8988T (cell line): Measurements from ENCODE around the gene NENF.
"Not testable (repeated sequence)": the region's sequence is repeated elsewhere in the genome, so short reads cannot be mapped to it uniquely, and the experiment has no call there.

Source experiments
- DNase-seq: peaks from one replicate; pipeline ENCODE4 v3.0.0; 2011

NENF gene

DNA sequence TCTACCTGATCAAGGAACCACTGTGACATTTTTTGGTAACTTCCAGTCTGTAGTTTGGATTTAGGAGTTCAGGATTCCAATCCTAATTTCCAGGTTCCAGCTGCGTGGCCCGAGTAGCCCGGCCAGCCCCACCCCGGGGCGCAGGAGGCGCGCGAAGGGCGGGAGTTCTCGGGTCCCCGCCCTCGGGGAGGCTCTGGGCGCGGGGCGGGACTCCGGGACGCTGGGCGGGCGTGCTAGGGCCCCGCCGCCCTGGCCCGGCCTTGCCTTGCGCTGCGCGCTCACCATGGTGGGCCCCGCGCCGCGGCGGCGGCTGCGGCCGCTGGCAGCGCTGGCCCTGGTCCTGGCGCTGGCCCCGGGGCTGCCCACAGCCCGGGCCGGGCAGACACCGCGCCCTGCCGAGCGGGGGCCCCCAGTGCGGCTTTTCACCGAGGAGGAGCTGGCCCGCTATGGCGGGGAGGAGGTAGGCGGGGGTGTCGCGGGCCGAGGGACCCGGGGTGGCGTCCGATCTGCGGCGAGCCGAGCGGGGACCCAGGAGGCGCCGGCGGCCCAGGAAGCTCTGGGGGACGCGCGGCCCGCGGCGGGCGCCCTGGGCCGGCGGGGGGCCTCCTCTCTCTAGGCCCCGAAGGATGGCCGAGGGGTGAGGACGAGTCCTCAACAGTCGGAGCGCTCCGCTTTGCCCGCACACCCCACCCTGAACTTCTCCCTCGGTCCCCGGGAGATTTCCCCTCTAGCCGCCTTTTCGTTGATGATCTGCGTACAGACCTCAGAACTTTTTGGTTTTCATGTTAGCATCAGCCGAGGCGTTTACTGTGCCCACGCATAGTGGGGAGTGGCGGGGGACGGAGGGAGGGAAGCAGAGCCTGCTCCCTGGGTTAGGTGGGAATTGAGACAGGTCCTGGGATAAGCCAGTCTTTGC, at the start of gene NENF:
Gene NENF (plus strand): TSS at position 260 of the 916 bp plus-strand sequence. CDS start 24 bp downstream, at position 284.
- DNase-seq = peak; percentile 95

DNA sequence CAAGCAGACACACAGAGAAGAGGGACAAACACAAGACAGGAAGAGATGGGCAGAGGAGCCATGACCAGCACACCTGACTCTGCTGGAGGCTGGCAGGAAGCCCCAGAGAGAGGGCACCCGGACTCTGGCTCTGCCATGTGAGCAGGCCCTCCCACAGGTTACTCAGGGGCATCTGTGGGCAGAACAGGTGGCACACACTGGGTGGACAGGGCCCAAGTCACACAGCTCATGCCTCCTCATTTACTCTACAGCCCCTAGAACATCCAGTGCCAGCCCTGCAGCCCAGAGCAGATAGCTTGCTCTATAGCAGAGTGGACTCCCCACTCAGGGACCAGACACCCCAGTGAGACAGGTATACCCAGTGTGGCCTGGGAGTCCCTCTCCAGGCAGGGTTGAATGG, 46.7 kb upstream of the NENF start:
- no peak for DNase-seq

DNA sequence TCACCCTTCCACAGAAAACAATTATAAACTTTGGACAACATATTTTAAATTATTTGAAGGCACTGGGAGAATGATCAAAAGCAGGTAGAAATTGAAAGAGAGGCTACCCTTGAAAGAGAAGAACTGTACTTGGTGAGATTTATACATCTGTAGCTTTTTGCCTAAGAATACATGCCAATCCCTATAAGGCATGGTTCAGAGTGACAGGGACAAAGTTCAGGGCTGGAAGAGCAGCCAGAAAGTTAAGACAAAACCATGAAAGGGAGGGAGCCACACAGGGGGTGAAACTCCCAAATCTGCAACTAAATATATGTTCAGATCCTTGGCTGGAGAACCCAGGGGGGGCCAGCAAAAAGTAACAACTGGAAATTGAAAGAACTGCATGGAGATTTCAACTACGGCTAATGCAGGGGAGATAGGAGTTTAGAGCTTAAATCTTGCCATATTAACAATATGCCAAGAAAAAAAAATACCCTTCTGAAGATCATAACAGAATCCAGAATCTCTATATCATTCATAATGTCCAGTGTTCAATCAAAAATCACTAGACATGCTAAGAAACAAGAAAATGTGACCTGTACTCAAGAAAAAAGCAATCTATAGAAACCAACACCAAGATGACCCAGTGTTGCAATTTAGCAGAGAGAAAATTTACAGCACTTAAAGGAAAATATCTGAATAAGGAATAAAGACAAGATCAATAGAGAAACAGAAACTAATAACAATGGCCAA, 43.6 kb upstream of the NENF start:
- DNase-seq = no peak

DNA sequence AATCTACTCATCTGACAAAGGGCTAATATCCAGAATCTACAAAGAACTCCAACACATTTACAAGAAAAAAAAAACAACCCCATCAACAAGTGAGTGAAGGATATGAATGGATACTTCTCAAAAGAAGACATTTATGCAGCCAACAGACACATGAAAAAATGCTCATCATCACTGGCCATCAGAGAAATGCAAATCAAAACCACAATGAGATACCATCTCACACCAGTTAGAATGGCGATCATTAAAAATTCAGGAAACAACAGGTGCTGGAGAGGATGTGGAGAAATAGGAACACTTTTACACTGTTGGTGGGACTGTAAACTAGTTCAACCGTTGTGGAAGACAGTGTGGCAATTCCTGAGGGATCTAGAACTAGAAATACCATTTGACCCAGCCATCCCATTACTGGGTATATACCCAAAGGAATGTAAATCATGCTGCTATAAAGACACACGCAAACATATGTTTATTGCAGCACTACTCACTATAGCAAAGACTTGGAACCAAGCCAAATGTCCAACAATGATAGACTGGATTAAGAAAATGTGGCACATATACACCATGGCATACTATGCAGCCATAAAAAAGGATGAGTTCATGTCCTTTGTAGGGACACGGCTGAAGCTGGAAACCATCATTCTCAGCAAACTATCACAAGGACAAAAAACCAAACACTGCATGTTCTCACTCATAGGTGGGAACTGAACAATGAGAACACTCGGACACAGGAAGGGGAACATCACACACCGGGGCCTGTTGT, 36.9 kb upstream of the NENF start:
- not testable (repeated sequence) for DNase-seq

DNA sequence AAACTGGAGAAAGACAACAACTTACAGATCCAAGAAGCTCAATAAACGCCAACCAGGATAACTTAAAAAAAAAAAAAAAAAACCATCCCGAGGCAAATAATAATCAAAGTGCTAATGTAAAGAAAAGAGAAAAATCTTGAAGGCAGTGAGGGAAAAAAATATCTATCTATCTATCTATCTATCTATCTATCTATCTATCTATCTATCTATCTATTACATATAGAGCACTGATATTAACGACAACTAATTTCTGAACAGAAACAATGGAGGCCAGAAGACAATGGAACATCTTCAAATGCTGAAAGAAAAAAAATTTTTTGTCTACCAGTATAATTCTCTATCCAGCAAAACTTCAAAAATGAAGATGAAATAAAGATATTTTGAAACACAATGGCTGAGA, 36.1 kb upstream of the NENF start:
- no peak for DNase-seq

DNA sequence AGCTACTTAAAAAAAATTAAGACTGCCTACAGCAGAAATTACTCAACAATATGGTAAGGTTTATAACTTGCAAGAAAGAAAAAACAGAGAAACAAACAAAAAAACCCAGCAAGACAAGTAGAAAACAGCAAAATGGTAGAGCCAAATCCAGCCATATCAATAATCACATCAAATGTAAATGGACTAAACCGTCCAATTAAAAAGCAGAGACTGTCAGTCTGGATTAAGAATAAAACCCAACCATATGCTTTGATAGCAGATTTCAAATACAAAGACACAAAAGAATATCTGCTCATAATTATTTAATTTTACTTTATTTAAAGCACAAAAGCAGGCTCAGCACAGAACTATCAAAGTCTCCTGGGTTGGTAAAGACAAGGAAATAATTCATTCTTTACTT, 35.5 kb upstream of the NENF start:
- DNase-seq = no peak

DNA sequence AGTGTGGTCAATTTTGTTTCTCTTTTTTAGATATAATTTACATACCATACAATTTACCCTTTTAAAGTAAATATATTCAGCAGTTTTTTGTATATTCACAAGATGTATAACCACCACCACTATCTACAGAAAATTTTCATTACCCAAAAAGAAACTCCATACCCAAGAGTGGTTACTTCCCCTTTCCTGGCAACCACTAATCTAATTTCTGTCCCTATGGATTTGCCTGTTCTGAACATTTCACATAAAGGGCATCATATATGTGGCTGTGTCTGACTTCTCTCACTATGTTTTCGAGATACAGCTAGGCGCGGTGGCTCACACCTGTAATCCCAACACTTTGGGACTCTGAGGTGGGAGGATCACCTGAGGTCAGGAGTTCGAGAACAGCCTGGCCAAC, 31.7 kb upstream of the NENF start:
- no peak for DNase-seq

DNA sequence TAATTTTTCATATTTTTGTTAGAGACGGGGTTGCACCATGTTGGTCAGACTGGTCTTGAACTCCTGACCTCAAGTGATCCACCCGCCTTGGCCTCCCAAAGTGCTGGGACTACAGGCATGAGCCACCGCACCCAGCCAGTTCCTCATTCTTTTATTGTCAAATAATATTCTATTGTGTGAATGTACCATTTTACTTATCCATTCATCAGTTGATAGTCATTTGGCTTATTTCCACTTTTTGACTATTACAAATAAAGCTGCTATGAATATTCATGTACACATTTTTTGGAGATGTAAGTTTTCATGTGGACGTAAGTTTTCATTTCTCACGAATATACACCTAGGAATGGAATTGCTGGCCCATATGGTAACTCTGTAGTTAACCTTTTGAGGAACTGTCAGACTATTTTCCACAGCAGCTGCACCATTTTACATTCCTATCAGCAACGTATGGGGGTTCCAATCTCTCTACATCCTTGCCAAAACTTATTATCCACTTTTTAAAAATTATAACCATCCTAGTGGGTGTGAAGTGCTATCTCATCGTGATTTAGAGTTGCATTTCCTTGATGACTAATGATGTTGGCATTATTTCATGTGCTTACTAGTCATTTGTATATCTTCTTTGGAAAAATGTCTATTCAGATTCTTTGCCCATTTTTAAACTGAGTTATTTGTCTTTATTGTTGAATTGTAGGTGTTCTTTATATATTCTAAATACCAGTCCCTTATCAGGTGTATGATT, 30.7 kb upstream of the NENF start:
- no peak for DNase-seq

DNA sequence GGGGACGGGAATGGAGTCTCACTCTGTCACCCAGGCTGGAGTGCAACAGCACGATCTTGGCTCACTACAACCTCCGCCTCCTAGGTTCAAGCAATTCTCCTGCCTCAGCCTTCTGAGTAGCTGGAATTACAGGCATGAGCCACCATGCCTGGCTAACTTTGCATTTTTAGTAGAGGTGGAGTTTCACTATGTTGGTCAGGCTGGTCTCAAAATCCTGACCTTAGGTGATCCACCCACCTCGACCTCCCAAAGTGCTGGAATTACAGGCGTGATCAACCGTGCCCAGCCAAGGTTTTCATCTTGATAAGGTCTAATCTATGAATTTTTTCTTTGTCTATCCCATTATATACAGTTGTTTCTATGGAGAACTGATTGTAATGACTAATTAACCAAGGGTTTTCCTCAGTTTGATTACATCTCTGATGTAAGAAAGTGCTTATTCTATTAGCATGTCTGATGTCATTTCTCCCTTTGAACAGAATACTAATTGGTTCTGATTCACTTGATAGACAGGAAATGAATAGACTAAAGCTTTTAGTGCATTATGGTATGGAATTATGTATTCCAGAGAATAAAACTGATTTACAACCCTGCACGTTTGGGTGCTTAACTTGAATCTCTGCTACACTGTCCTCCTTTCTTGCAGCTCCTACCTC, 29.9 kb upstream of the NENF start:
- no peak for DNase-seq

DNA sequence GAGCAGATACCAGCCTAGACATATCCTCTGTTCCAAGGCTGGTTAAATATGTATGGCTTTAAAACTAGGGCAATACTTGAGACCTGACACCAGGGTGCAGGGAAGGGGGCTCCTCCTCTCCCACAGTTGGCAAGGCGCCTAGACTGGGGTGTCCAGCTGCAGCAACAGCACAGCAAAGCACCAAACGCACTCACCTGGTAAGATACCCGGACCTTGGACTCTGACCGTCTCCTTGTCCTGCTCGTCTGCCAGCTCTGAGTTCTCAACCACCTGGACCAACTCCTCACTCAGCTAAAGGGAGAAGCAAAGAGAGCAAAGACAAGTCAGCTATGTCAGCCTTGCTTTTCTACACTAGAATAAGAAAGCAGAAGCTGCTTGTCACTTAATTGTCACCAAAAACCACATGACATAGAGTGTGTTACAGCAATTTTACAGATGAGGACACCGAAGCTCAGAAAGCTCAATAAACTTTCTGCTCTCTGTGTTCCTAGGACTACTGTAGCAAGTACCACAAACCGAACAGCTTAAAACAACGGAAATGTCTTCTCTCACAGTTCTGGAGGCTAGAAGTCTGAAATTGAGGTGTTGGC, 22.4 kb upstream of the NENF start:
- DNase-seq = no peak

DNA sequence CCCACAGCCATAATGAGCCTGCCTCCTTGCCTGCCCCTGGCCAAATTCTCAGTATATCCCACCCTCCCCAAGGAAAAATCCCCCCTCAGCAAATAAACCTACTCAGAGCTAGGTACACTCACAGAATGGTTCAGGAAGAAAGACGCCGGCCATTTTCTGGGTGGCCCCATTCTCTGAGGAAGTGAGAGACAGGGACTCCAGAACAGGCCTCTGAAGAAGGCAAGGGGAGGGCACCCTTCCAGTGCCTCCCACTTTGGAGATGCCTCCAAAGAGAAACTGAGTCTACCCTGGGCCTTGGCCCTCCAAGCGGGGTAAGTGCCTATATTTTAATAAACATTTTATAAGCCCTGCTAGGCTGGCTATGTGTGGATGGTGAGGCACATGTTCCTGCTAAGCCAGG, 20.3 kb upstream of the NENF start:
- DNase-seq = no peak

DNA sequence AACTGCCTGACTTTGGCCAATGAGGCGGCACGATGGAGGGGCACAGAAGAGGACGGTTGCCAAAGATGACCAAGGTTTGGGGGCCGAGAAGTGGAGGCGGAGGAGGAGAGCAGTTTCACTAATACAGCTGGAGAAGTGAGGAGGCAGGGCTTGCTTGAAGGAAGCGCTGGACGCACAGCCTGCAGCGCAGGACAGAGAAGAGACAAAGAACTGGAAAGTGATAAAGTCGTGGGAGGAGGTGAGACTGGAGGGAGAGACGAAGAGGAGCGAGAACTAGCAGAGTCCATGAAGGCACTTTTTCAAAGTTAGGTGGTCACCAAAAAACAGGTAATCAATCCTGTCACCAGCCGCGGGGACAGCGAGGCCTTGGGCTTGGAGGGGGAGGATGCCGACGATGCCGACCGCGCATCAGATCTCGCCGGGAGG, 18.8 kb upstream of the NENF start:
- DNase-seq = peak; percentile 59

DNA sequence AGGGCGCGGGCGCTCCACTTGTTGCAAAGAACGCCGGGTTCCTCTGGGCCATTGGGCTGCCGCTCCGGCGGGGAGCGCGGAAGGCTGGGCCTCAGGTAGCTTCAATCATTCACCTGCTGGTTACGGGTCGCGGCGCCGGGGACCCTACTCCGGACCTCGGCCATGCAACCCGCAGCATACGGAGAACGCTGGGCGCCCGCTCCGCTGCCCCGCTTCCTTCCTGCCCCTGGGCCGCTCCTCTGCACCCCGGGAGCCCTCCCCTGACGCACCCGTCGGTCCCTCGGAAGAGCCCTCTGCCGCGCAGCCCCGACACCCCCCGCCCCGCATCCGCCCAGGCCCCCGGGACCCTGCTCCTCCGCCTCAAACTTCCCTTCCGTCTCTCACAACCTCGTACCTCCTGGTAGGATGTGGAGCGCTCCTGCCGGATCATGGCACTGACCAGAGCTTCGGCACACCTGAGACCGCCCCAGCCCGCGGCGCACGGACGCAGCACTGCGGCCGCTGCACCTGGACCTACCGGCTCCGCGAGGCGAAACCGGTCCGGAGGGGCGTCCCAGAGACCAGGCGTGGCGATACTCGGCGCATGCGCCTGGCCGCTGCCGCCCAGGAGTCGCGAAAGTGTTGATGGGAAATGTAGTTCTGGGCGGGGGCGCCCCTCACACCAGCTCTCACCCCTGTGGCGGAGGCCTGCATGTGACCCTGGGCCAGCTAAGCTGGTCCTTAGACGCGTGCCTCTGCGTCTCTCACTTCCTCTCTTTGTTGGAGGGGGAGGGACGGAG, 18.2 kb upstream of the NENF start, which contains the start of gene PACC1:
Gene PACC1 (minus strand): TSS at position 559 of the 779 bp plus-strand sequence. CDS start 129 bp downstream, at position 430.
- DNase-seq = peak; percentile 89

DNA sequence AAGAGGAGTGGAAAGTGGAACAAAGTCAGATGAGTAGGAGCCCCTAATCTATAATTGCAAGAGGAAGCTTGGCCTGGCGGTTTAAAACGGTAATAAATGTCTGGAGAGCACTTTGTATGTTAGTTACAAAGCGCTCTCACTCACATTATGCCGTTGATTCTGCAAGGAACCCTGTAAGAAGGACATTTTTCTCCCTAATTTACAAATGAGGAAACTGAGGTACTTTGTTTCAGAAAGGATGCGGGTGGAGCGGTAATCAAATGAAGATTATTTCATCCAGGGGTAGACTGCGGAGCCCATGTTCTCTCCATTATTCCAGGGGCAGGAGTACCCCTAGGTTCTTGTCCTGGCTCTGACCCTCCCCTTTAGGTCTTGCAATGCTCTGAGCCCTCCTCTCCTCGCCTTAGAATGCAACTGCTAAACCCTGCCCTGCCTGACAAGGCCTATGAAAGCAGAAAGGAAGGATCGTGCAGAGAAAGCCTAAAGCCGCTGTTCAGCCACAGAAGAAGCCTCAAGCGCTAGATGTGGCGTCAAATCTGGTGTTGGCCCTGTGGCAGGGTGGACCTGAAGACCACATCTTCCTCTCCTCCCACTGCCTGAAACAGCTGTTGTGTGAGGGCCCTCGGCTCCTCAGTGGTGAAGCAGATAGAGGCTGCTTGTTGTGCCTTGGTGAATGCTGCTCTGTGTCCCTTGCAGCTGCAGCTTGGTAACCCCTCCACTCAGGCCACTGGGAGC, 17.4 kb upstream of the NENF start:
- no peak for DNase-seq

DNA sequence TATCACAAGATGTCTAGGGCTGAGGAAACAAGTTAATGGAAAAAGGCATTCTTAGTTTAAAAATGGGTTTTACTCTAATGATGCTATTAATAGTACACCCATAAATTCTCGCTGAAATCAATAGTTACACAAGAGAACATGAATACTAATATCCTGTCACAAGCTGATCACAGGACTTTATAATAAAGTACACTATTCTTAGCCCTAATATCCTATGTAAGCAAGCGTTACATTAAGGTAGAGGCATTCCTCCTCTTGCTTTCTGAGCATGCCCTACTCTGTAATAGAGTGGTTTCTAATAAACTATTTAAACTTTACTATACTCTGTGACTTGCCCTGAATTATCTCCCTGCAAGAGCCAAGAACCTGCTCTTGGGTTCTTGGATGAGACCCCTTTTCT, 11.6 kb upstream of the NENF start:
- no peak for DNase-seq

DNA sequence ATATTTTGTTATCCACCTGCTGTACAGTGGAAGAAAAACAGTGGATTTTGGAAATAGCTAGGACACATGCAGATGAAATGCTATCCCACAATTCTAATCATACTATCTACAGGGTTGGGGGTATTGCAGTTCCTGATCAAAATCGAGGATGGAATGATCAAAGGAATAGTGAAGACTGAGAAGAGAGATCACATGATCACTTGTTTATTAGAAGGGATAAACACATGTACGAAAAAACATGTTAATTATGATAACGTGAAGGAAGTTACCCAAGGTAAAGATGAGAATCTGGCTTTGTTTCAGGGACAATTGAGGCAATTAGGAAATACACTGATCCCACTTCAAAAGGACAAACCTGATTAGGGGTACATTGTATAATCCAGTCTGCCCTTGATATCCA, 8.8 kb upstream of the NENF start:
- no peak for DNase-seq

DNA sequence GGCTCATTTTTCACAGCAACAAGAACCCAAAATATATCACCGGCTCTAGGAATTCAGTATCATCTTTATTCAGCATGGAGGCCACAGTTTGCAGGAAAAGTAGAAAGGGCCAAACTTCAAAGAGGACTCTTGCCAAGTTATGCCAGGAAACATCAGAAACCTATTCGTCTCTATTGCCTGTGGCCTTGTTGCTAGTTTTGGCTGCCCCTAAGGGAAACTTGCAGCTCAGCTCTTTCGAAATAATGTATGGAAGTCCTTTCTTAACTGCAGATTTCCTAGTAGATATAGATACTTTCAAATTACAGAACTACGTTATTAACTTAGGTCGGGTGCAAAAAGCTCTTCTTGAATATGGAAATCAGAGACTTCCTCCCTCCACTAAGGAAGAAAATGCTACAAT, 4.2 kb upstream of the NENF start:
- DNase-seq = no peak

DNA sequence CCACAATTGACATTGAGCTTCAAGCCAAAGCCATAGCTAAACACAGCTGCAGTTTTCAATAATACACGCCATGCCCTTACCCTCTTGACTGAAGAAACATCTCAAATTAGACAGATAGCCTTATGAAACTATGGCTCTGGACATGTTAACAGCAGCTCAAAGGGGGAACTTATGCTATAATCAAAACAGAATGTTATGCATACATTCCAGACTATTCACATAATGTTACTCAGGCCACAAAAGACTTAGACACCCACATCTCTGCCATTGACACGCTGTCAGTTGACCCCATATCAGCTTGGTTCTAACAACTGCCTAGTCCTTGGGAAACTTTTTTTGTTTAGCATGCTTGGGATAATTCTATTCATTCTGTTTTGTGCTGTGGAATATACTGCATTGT, 2.3 kb upstream of the NENF start:
- no peak for DNase-seq

DNA sequence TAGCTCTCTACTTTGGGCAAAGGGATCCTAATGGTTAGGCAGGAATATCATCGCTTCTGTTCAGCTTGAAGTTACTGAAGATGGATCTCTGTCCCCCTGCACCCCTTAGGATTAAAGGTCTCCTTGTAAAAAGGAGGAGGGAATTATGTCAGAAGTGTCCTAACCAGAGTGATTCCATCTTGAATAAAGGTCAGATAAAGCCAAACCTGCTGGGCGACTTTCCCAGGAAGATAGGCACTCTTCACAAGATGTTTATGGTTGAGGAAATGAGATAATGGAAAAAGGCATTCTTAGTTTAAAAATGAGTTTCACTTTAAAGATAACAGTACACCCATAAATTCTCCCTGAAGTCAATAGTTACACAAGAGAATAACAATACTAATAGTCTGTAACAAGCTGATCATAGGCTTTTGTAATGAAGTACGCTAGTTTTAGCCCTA, 1.7 kb upstream of the NENF start:
- no peak for DNase-seq

DNA sequence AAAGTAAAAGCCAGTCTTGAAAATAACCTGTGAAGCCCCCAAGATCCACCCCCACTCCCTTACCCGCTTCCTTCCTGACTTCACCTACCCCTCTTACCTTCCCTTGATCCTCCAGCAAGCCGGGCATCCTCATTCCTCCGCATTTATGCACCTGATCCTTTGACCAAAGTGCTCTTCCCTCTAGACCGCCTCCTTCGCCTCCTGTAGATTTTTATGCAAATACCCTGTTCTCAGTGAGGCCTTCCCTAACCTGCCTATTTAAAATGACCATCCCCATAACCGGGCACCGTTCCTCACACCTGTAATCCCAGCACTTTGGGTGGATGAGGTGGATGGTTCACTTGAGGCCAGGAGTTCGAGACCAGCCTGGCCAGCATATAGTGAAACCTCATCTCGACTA, 1.1 kb upstream of the NENF start:
- no peak for DNase-seq
